ENCODE results near the gene STOM.

DNA sequence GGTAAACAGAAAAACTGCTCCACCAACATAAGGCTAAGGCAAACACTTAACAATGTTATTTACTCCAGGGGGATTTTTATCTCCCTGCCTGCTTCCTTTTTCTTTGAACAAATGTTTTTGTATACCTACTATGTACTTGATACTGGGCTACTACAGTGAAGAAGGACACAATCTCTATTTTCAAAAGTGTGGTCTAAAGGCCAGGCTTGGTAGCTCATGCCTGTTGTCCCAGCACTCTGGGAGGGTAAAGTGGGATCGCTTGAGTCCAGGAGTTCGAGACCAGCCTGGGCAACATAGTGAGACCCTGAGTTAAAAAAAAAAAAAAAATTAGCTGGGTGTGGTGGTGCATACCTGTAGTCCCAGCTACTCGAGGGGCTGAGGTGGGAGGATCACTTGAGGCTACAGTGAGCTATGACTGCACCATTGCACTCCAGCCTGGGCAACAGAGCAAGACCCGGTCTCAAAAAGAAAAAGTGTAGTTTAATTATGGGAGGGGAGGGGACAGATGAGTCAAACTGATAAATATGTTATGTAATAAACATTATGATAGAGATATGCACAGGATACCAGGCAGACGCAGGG is 3.3 kb downstream of the STOM start:
- TF ChIP-seq HDGF (IDR thresholded peaks at IDR 0.05; ENCODE audit: borderline replicate concordance) (no peak), SP1 (IDR thresholded peaks at IDR 0.05) (no peak), SUZ12 (IDR thresholded peaks at IDR 0.05) (no peak), FOXM1 (IDR thresholded peaks at IDR 0.05; ENCODE audit: borderline replicate concordance) (no peak), CTBP1 (IDR thresholded peaks at IDR 0.05; ENCODE audit: borderline replicate concordance) (no peak), TARDBP (IDR thresholded peaks at IDR 0.05) (no peak), ELF4 (IDR thresholded peaks at IDR 0.05) (no peak), BHLHE40 (IDR thresholded peaks at IDR 0.05; ENCODE audit: borderline replicate concordance) (no peak), FOXA1 (IDR thresholded peaks at IDR 0.05) (no peak), FOXK2 (IDR thresholded peaks at IDR 0.05) (no peak), ZNF384 (IDR thresholded peaks at IDR 0.05) (no peak), NFRKB (IDR thresholded peaks at IDR 0.05) (no peak)
- TF ChIP-seq, protein P1, sequence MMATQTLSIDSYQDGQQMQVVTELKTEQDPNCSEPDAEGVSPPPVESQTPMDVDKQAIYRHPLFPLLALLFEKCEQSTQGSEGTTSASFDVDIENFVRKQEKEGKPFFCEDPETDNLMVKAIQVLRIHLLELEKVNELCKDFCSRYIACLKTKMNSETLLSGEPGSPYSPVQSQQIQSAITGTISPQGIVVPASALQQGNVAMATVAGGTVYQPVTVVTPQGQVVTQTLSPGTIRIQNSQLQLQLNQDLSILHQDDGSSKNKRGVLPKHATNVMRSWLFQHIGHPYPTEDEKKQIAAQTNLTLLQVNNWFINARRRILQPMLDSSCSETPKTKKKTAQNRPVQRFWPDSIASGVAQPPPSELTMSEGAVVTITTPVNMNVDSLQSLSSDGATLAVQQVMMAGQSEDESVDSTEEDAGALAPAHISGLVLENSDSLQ (IDR thresholded peaks at IDR 0.05) = no peak

Measured in HEK293T (cell line).